AG09309 (cell line): Measurements from ENCODE around the gene FAM184B.

Experiments used
- DNase-seq: peaks from one replicate; pipeline ENCODE4 v3.0.0-alpha.2; 2010; ENCODE audit warnings: low read depth
- H3K4me3 ChIP-seq: 2 replicates; pipeline ENCODE4 v1.5.1; 2011; ENCODE audit warnings: mild to moderate bottlenecking, low read depth, low read length, moderate library complexity; ENCODE audit not compliant: control insufficient read depth
- CTCF ChIP-seq: IDR thresholded peaks from 2 replicates; pipeline ENCODE4 v1.5.1; 2011; ENCODE audit warnings: mild to moderate bottlenecking, low read depth, low read length, inconsistent platforms; ENCODE audit not compliant: insufficient read depth, control insufficient read depth; ENCODE audit errors: missing control alignments

The FAM184B gene

DNA sequence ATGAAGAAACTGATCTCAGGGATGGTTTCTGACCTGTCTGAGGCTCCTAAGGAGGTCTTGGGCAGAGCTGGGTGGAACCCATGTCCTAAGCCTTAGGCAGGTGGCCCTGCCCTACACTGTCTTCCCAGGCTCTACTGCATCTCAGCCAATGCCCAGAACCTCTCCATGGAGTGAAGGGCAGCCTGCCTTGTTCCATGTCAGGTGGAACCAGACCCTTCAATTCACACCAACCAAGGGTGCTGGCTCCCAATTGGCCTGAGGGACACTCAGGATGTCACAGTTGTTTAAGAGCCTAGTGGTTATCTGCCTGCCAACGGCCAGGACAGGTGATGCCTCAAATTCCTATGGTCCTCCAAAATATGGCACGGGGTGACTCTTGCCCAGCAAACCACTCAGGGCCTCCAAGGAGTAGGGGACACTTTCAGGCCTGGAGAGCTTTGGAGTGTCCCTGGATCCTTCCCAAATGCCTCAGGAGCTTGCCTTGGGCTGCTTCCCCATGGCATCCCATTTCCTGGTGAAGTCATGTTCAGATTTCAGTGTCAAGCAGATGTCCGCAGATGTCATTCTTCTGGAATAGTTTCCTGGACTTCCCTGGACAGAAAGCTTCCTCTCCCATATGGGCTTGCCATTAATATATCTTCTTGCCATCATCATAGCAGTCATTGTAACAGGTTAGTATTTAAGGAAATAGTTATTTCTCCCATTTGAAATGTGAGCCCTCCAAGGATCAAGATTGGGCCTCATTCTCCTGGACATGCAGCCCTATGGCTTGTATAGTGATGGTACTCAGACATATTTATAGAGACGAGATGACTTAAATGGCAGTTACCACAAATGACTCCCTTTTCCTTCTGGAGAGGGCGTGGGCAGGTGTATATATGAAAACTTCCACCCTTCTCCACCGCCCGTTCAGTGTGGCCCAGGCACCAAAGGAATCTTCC is 99.9 kb downstream of the FAM184B start:
- no peak overlapping the region for H3K4me3 ChIP-seq
- DNase-seq = no peak
- TF ChIP-seq CTCF = no peak

GRCh38 chr4:17680559-17681280 is 100.7 kb downstream of the FAM184B start:
- TF ChIP-seq CTCF = no peak
- H3K4me3 ChIP-seq = no peak overlapping the region
- DNase-seq = no peak

DNA sequence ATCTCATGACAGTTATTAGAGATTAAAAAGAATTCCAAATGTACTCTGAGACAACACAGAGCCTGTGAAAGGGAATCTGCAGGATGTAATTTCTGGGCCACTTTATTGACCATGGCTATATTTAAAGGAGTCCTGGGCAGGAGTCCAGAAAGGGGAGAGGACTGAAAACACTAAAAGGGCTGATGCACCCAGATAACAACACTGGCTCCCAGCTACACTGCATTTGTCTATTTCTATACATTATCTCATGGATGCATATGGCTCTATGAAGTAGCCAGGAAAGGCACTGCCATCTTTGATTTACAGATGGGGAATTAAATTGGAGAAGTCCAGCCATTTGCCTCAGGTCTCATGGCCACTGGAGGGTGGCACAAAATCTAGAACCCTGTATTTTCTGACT is 111.0 kb downstream of the FAM184B start:
- H3K4me3 ChIP-seq = no peak overlapping the region
- TF ChIP-seq CTCF = no peak
- no peak for DNase-seq

DNA sequence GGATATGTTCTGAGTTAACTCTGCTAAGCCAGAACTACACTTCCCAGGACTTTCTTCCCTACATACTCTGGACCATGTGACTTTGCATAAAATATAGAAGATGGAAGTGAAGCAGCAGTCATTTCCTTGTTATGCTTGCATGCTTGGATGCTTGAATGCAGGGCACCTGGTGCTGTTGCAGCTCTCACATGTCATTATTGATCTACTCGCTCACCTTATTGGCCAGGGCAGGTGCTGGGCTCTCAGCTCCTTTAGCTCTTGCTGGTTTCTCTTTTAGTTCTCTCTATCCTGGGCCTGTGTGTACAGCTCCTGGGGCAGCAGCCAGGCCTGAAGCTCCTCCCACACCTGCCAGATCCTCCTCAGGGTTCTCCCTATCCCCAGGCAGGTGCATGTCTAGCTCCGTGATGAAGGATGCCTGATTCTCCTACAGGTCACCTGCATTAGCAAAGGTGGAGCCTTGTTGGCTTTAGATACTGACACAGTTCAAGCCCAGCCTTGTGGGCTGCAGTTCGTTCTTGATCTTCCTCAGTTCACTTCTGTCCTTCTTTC is 113.7 kb downstream of the FAM184B start:
- TF ChIP-seq CTCF = no peak
- no peak for DNase-seq
- no peak overlapping the region for H3K4me3 ChIP-seq

GRCh38 chr4:17667253-17667652 is 114.2 kb downstream of the FAM184B start:
- TF ChIP-seq CTCF = no peak
- DNase-seq = no peak
- H3K4me3 ChIP-seq = no peak overlapping the region

- no peak for TF ChIP-seq CTCF
- H3K4me3 ChIP-seq = no peak overlapping the region
- no peak for DNase-seq
Measured at GRCh38 chr4:17665852-17666251, 115.6 kb downstream of the FAM184B start.
